22Rv1 (cell line): ENCODE measurements around the gene ACE.

Source experiments
- H3K27ac ChIP-seq: fragments of 450-650 bp; 2 replicates; pipeline ENCODE4 v1.5.1; 2017
- ZFX ChIP-seq: fragments of 450-650 bp; IDR thresholded peaks from 2 replicates; pipeline ENCODE4 v1.6.1; 2017; ENCODE audit warnings: antibody characterized with exemption, borderline replicate concordance
- TF ChIP-seq, protein P1 (sequence below): fragments of 450-650 bp; IDR thresholded peaks from 2 replicates; pipeline ENCODE4 v1.5.1; 2017; ENCODE audit warnings: mild to moderate bottlenecking

ACE gene

DNA sequence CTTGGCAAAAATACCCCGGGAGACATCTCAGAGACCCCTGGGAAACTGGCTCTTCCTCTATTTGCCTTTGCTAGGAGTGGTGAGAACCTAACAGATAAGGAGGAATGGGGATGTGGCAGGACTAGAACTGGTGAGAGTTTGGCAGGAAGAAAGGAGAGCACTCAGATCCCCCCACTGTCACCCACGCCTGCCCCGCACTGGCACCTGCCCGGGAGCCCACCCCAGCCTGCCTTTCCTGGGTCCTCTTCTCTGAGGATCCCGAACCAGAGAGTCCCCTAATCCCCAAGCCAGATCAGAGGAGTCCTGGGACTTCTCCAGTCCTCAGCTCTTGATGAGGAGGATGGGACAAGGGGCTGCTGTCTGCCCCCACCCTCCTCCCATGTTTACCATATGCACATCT is 50.0 kb downstream of the ACE start:
- no peak overlapping the region for H3K27ac ChIP-seq
- TF ChIP-seq, protein P1, sequence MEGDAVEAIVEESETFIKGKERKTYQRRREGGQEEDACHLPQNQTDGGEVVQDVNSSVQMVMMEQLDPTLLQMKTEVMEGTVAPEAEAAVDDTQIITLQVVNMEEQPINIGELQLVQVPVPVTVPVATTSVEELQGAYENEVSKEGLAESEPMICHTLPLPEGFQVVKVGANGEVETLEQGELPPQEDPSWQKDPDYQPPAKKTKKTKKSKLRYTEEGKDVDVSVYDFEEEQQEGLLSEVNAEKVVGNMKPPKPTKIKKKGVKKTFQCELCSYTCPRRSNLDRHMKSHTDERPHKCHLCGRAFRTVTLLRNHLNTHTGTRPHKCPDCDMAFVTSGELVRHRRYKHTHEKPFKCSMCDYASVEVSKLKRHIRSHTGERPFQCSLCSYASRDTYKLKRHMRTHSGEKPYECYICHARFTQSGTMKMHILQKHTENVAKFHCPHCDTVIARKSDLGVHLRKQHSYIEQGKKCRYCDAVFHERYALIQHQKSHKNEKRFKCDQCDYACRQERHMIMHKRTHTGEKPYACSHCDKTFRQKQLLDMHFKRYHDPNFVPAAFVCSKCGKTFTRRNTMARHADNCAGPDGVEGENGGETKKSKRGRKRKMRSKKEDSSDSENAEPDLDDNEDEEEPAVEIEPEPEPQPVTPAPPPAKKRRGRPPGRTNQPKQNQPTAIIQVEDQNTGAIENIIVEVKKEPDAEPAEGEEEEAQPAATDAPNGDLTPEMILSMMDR: no peak
- no peak for TF ChIP-seq ZFX

DNA sequence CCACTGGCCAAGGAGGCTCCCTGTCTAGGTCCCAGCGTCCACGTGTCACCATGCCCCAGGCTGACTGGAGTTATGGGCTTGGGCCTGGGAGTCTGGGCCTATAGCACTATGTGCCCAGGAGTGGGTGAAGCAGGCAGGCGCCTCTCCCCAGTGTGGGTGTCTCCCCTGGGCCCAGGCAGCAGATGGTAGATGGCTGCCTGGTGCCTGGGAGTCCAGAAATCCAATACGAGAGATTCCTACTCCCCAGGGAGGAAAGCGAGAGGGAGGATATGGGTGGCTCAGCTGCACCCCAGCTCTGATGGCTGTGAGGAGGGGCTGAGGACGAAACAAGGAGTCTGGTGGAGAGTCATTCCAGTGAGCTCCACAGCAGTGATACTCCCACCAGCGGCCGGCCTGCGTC is 51.3 kb downstream of the ACE start:
- no peak for TF ChIP-seq ZFX
- TF ChIP-seq, protein P1: no peak
- H3K27ac ChIP-seq: no peak overlapping the region

- no peak for TF ChIP-seq ZFX
- TF ChIP-seq, protein P1: peak; percentile 10; the same call in 1 of the 2 replicates
- H3K27ac ChIP-seq: peak overlapping the region; percentile 32
These were observed 53.1 kb downstream of the ACE start for GRCh38 chr17:63529711-63530556.

- TF ChIP-seq, protein P1: no peak
- no peak for TF ChIP-seq ZFX
- H3K27ac ChIP-seq: no peak overlapping the region
These were observed 53.7 kb downstream of the ACE start for GRCh38 chr17:63530557-63531021.

DNA sequence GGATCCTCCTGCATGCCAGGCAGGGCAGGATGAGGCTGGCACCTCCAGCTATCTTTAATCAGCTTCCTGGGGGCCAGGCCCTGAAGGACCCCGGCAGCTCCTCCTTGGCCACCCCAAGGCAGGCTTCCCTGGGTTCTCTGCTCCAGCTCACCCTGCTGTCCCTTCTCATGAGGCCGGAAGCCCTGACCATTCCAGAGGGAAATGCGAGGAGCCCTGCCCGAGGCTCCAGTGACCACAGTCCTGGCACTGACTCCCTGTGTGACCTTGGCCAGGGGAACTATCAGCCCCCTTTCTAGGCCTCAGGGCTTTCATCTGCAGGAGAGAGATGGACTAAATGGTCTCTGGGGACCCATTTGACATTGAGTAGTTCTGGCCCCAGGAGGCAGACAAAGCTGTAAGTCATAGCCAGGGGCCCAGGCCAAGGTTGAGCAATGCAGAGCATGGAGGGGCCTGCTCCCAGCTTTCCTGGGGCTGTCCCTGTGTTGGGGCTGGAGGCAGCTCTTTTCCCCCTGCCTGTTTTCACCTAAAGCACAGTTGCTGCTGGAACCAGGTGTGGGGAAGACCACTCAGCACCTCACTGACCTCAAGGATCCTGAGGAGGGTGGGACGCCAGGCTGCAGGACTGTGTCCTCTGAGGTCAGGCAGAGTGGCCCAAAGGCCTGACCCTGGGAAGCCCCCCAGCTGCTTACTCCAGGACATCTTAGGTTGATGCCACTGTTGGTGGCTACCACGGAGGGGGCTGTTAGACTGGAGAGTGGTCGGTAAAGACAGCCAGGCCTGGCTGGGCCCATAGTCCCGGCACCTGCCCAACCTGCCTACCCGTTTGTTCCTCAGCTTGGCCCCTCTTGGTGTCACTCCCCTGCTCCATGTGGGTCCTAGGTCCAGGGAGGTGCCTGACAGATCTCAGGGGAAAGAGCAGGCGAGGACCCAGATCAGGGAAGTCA is 54.4 kb downstream of the ACE start:
- no peak overlapping the region for H3K27ac ChIP-seq
- TF ChIP-seq, protein P1: no peak
- no peak for TF ChIP-seq ZFX

- TF ChIP-seq, protein P1: no peak
- TF ChIP-seq ZFX: no peak
- H3K27ac ChIP-seq: no peak overlapping the region
These were observed 56.7 kb downstream of the ACE start for GRCh38 chr17:63533433-63534077.
